Activated naive CD4-positive, alpha-beta T cell treated with Interleukin-2 at 50 U/mL for 16 hours (primary cell): ENCODE data around the gene PRDM2.

Experiments
- DNase-seq: peaks from one replicate; pipeline ENCODE4 v3.0.0-alpha.2; 2020

PRDM2 gene

GRCh38 chr1:13764588-13765332 is 64.8 kb downstream of the PRDM2 start:
- no peak for DNase-seq

GRCh38 chr1:13766592-13767564 is 66.9 kb downstream of the PRDM2 start:
- DNase-seq, result no peak

GRCh38 chr1:13769212-13769611 is 69.2 kb downstream of the PRDM2 start:
- no peak for DNase-seq

GRCh38 chr1:13769830-13770229 is 69.8 kb downstream of the PRDM2 start:
- DNase-seq, result no peak

- DNase-seq, result no peak
Measured at GRCh38 chr1:13770743-13771142, 70.8 kb downstream of the PRDM2 start.

- DNase-seq, result no peak
Measured at GRCh38 chr1:13771745-13772144, 71.8 kb downstream of the PRDM2 start.

GRCh38 chr1:13772271-13772670 is 72.3 kb downstream of the PRDM2 start:
- no peak for DNase-seq

GRCh38 chr1:13774121-13774520 is 74.1 kb downstream of the PRDM2 start:
- DNase-seq, result no peak

GRCh38 chr1:13775459-13775858 is 75.5 kb downstream of the PRDM2 start:
- no peak for DNase-seq

GRCh38 chr1:13775916-13776315 is 75.9 kb downstream of the PRDM2 start:
- DNase-seq, result no peak

GRCh38 chr1:13778431-13778830 is 78.4 kb downstream of the PRDM2 start:
- DNase-seq, result no peak

GRCh38 chr1:13779930-13780329 is 79.9 kb downstream of the PRDM2 start:
- DNase-seq, result no peak

GRCh38 chr1:13780780-13781179 is 80.8 kb downstream of the PRDM2 start:
- DNase-seq, result no peak

GRCh38 chr1:13781228-13781627 is 81.2 kb downstream of the PRDM2 start:
- no peak for DNase-seq

GRCh38 chr1:13781907-13782633 is 82.1 kb downstream of the PRDM2 start:
- DNase-seq, result no peak

- DNase-seq, result no peak
Measured at GRCh38 chr1:13782634-13783360, 82.8 kb downstream of the PRDM2 start.

- DNase-seq, result no peak
Measured at GRCh38 chr1:13783551-13783950, 83.6 kb downstream of the PRDM2 start.

GRCh38 chr1:13784971-13785370 is 85.0 kb downstream of the PRDM2 start:
- DNase-seq, result no peak

GRCh38 chr1:13786541-13786940 is 86.6 kb downstream of the PRDM2 start:
- no peak for DNase-seq

GRCh38 chr1:13788795-13789194 is 88.8 kb downstream of the PRDM2 start:
- no peak for DNase-seq

GRCh38 chr1:13790290-13791030 is 90.5 kb downstream of the PRDM2 start:
- no peak for DNase-seq

GRCh38 chr1:13792419-13792818 is 92.4 kb downstream of the PRDM2 start:
- no peak for DNase-seq
